ENCODE data around the gene SKIC3. TPM values are rescaled to one million over a fixed set of nuclear protein-coding genes. Genes with fewer than 3 reads are reported as not detected.

Gene SKIC3
- total and polyA plus RNA-seq, 2 of the 13 experiments (the other 11 are each of a cell fraction or from before 2014, with no cell fraction given), result 36.9 to 61.5 TPM

DNA sequence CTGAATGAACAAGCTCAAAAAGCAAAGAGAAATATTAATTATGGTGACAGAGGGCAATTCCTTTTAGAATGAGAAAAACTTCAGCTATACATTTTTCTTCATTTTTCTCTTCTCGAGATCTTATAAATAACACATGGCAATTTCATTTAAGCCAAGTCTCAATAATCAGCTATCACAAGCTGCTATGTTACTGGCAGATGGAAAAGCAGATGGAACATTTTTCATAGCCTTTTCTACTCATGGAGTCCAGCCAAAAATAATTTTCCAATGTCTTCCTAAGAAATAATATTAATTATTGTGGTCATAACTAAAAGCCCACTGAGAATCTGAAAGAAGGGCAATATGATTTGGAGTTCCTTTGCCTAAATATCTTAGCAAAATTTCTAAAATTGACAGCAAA lies 35.6 kb downstream of the SKIC3 start:
- Histone ChIP-seq H3K27me3 (ENCODE audit: control insufficient read depth in 1 of 2, insufficient read depth in 2 of 2, low read length in 2 of 2) (no peaks in the 10 kb centered on the region), H4K20me1 (ENCODE audit: insufficient read depth, low read length) (no peaks in the 10 kb centered on the region), H3K4me1 (ENCODE audit: insufficient read depth, low read length) (no peaks in the 10 kb centered on the region), H3K27ac (ENCODE audit: extremely low read length, insufficient read depth, low read length) (no peak overlapping the region), H3K9ac (ENCODE audit: insufficient read depth, low read depth, low read length) (no peak overlapping the region), H3K79me2 (ENCODE audit: insufficient read depth, low read length) (no peaks in the 10 kb centered on the region), H2AFZ (ENCODE audit: low read length) (no peak overlapping the region), H3K4me3 (replicated peaks in 1 of 3; ENCODE audit: insufficient read depth in 1 of 3, low read depth in 2 of 3, low read length in 3 of 3) (no peak overlapping the region), H3K36me3 (replicated peaks in 1 of 2; ENCODE audit: control insufficient read depth in 1 of 2, insufficient read depth in 2 of 2, low read length in 2 of 2) (peaks cover 12 to 45% of the 10 kb centered on the region in 2 experiments; a peak in 4 of 5 replicates), H3K4me2 (ENCODE audit: low read depth, low read length) (no peak overlapping the region), H3K9me3 (ENCODE audit: low read length) (no peaks in the 10 kb centered on the region)
- FAIRE-seq, result no peak
- in situ Hi-C loops (cut with HindIII; ENCODE audit: extremely low pct_ligation_motif_present, low pct_unique_long_range_greater_than_20kb) (no loop called here), intact Hi-C loops (cut with micrococcal nuclease; ENCODE audit: unreplicated experiment) (no loop called here)
- ATAC-seq, result no peak
- 93% methylated on average over 1 of the region's 1 CpG for WGBS (ENCODE audit: low lambda C conversion rate)
- POLR2A ChIA-PET, result no interaction called here
- TF ChIP-seq ZNF317 (CRISPR knock-in tag; IDR thresholded peaks at IDR 0.05) (no peak), KAT2B (IDR thresholded peaks at IDR 0.05; ENCODE audit: borderline replicate concordance, low read depth, low read length) (no peak), TCF12 (IDR thresholded peaks at IDR 0.05) (no peak), TCF12 (CRISPR knock-in tag; IDR thresholded peaks at IDR 0.05) (no peak), ZNF101 (CRISPR knock-in tag; IDR thresholded peaks at IDR 0.05; ENCODE audit: borderline replicate concordance, low read depth) (no peak), ZBTB46 (CRISPR knock-in tag; IDR thresholded peaks at IDR 0.05; ENCODE audit: borderline replicate concordance) (no peak), REL (CRISPR knock-in tag; conservative IDR thresholded peaks at IDR 0.05) (no peak), SMARCE1 (IDR thresholded peaks at IDR 0.05; ENCODE audit: borderline replicate concordance) (no peak), DMTF1 (CRISPR knock-in tag; IDR thresholded peaks at IDR 0.05) (no peak), ZNF547 (CRISPR knock-in tag; IDR thresholded peaks at IDR 0.05) (no peak), ZNF607 (CRISPR knock-in tag; IDR thresholded peaks at IDR 0.05; ENCODE audit: borderline replicate concordance) (no peak), ZNF33B (CRISPR knock-in tag; IDR thresholded peaks at IDR 0.05) (no peak), ZSCAN22 (CRISPR knock-in tag; IDR thresholded peaks at IDR 0.05) (no peak), ZIK1 (CRISPR knock-in tag; IDR thresholded peaks at IDR 0.05; ENCODE audit: borderline replicate concordance, low read depth) (no peak)
- TF ChIP-seq, protein P1, sequence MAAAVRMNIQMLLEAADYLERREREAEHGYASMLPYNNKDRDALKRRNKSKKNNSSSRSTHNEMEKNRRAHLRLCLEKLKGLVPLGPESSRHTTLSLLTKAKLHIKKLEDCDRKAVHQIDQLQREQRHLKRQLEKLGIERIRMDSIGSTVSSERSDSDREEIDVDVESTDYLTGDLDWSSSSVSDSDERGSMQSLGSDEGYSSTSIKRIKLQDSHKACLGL (CRISPR knock-in tag; IDR thresholded peaks at IDR 0.05), result no peak
- TF ChIP-seq, protein P2, sequence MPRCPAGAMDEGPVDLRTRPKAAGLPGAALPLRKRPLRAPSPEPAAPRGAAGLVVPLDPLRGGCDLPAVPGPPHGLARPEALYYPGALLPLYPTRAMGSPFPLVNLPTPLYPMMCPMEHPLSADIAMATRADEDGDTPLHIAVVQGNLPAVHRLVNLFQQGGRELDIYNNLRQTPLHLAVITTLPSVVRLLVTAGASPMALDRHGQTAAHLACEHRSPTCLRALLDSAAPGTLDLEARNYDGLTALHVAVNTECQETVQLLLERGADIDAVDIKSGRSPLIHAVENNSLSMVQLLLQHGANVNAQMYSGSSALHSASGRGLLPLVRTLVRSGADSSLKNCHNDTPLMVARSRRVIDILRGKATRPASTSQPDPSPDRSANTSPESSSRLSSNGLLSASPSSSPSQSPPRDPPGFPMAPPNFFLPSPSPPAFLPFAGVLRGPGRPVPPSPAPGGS (CRISPR knock-in tag; IDR thresholded peaks at IDR 0.05), result no peak
- BruUV-seq (replicated peaks), result no TSS peak
- no peak for DNase-seq (ENCODE audit: low spot score)
- CTCF ChIA-PET (ENCODE audit: low intra/inter-chr PET ratio, low total read pairs), result no interaction called here
